ENCODE results near the gene SIRT3. TPM values are rescaled to one million over a fixed set of nuclear protein-coding genes. Genes with fewer than 3 reads are reported as not detected.
"Not testable (repeated sequence)": the region's sequence is repeated elsewhere in the genome, so short reads cannot be mapped to it uniquely, and the experiment has no call there.

SIRT3 gene
- total and polyA plus RNA-seq, 2 donors (not counting 1 experiment from before 2014, with no cell fraction given) = 8.8 to 11.0 TPM

DNA sequence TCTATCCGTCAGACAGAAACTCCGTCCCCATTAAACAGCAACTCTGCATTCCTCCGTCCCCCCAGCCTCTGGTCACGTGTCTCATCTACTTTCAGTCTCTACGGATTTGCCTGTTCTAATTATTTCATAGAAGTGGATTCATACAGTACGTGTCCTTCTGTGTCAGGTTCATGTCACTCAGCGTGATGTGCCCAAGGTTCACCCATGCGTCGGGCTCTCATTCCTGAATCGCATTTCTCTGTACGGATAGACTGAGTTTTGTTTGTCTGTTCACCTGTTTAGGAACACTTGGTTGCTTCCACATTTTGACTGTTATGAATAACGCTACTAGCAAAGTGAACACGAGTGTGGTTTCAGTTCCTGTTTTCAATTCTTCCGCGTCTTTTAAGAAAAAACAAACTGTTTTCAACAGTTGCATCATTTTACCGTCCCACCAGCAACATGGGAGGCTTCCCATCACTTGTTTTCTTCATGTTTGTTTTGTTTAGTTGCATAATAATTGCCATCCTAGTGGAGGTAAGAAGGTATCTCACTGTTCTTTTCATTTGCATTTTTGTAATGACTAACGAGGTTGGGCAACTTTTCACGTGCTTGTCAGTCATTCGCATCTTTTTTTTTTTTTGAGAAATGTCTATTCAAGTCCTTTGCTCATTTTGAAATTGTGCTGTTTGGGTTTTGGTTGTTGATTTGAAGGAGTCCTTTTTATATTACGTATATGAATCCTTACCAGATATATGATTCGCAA, 33.2 kb upstream of the SIRT3 start:
- Histone ChIP-seq H3K79me2 (ENCODE audit: control insufficient read depth, insufficient read depth, low read length) (no peaks in the 10 kb centered on the region), H4K20me1 (ENCODE audit: control insufficient read depth, extremely low read depth, insufficient read depth, low read length) (no peaks in the 10 kb centered on the region), H3K36me3 (ENCODE audit: control insufficient read depth, insufficient read depth, low read length) (no peaks in the 10 kb centered on the region), H3K4me1 (ENCODE audit: control insufficient read depth, extremely low read depth, insufficient read depth, low read length) (peaks cover 4% of the 10 kb centered on the region), H3K4me2 (ENCODE audit: extremely low read depth, insufficient read depth, low read length) (peak overlapping the region; percentile 51), H3K27me3 (ENCODE audit: control insufficient read depth, insufficient read depth, low read length) (peaks cover 10% of the 10 kb centered on the region), H3K27ac (ENCODE audit: insufficient read depth, low read length) (no peak overlapping the region), H2AFZ (ENCODE audit: low read length) (no peak overlapping the region), H3K4me3 (replicated peaks in 1 of 4; ENCODE audit: control extremely low read depth in 1 of 4, insufficient read depth in 1 of 4, low read depth in 3 of 4, low read length in 4 of 4) (peak overlapping the region in 1 of 4 experiments; percentile 35), H3K9me3 (ENCODE audit: control insufficient read depth, insufficient read depth, low read depth, low read length) (no peaks in the 10 kb centered on the region), H3K9ac (ENCODE audit: insufficient read depth, low read length) (no peak overlapping the region)
- DNase-seq (ENCODE audit: low read depth in 2 of 2) = no peak
- no peak for TF ChIP-seq EZH2 (IDR thresholded peaks at IDR 0.05; ENCODE audit: low read length, missing control alignments)
- TF ChIP-seq CTCF (conservative IDR thresholded peaks at IDR 0.05 in 1 of 2, IDR thresholded peaks at IDR 0.05 in 1 of 2; ENCODE audit: low read depth in 1 of 2, low read length in 2 of 2) = no peak

- H4K20me1 ChIP-seq (ENCODE audit: control insufficient read depth, extremely low read depth, insufficient read depth, low read length); H3K36me3 ChIP-seq (ENCODE audit: control insufficient read depth, insufficient read depth, low read length); H3K79me2 ChIP-seq (ENCODE audit: control insufficient read depth, insufficient read depth, low read length); H3K27ac ChIP-seq (ENCODE audit: insufficient read depth, low read length); H3K27me3 ChIP-seq (ENCODE audit: control insufficient read depth, insufficient read depth, low read length); H3K9me3 ChIP-seq (ENCODE audit: control insufficient read depth, insufficient read depth, low read depth, low read length); H3K9ac ChIP-seq (ENCODE audit: insufficient read depth, low read length); H2AFZ ChIP-seq (ENCODE audit: low read length); H3K4me1 ChIP-seq (ENCODE audit: control insufficient read depth, extremely low read depth, insufficient read depth, low read length): not testable (repeated sequence)
- H3K4me2 ChIP-seq (ENCODE audit: extremely low read depth, insufficient read depth, low read length) = peak overlapping the region; percentile 51
- TF ChIP-seq CTCF (conservative IDR thresholded peaks at IDR 0.05 in 1 of 2, IDR thresholded peaks at IDR 0.05 in 1 of 2; ENCODE audit: low read depth in 1 of 2, low read length in 2 of 2) = peak; percentile 23 to 29
- peak; percentile 18 to 61 for DNase-seq (ENCODE audit: low read depth in 2 of 2)
- peak overlapping the region in 2 of 4 experiments; percentile 9 to 35 for H3K4me3 ChIP-seq (replicated peaks in 1 of 4; ENCODE audit: control extremely low read depth in 1 of 4, insufficient read depth in 1 of 4, low read depth in 3 of 4, low read length in 4 of 4)
Measured at GRCh38 chr11:268716-269145, 32.6 kb upstream of the SIRT3 start.

GRCh38 chr11:267491-267994, 31.4 kb upstream of the SIRT3 start:
- Histone ChIP-seq H3K4me1 (ENCODE audit: control insufficient read depth, extremely low read depth, insufficient read depth, low read length) (peaks cover 4% of the 10 kb centered on the region), H3K9me3 (ENCODE audit: control insufficient read depth, insufficient read depth, low read depth, low read length) (no peaks in the 10 kb centered on the region), H3K27me3 (ENCODE audit: control insufficient read depth, insufficient read depth, low read length) (peaks cover 6% of the 10 kb centered on the region), H3K27ac (ENCODE audit: insufficient read depth, low read length) (no peak overlapping the region), H4K20me1 (ENCODE audit: control insufficient read depth, extremely low read depth, insufficient read depth, low read length) (no peaks in the 10 kb centered on the region), H2AFZ (ENCODE audit: low read length) (no peak overlapping the region), H3K4me3 (replicated peaks in 1 of 4; ENCODE audit: control extremely low read depth in 1 of 4, insufficient read depth in 1 of 4, low read depth in 3 of 4, low read length in 4 of 4) (no peak overlapping the region), H3K36me3 (ENCODE audit: control insufficient read depth, insufficient read depth, low read length) (no peaks in the 10 kb centered on the region), H3K4me2 (ENCODE audit: extremely low read depth, insufficient read depth, low read length) (no peak overlapping the region), H3K79me2 (ENCODE audit: control insufficient read depth, insufficient read depth, low read length) (no peaks in the 10 kb centered on the region), H3K9ac (ENCODE audit: insufficient read depth, low read length) (no peak overlapping the region)
- DNase-seq (ENCODE audit: low read depth in 2 of 2) = no peak
- TF ChIP-seq CTCF (conservative IDR thresholded peaks at IDR 0.05 in 1 of 2, IDR thresholded peaks at IDR 0.05 in 1 of 2; ENCODE audit: low read depth in 1 of 2, low read length in 2 of 2) (no peak), EZH2 (IDR thresholded peaks at IDR 0.05; ENCODE audit: low read length, missing control alignments) (no peak)
